DOHH2 (cell line): ENCODE data around the gene OR2M5.

Source experiments
- CTCF ChIP-seq: fragments of 200-600 bp; sonication (generic); IDR thresholded peaks from one replicate; pipeline ENCODE4 v1.5.1; 2014; ENCODE audit warnings: antibody characterized with exemption, mild to moderate bottlenecking, low read depth, low read length; ENCODE audit not compliant: poor library complexity, severe bottlenecking
- EZH2phosphoT487 ChIP-seq: fragments of 200-600 bp; sonication (generic); IDR thresholded peaks from 2 replicates; pipeline ENCODE4 v1.6.1; 2017; ENCODE audit warnings: borderline replicate concordance, mild to moderate bottlenecking, antibody characterized with exemption, low read length, moderate library complexity, mixed read lengths

GRCh38 chr1:248127653-248128052, 17.3 kb upstream of the OR2M5 start:
- TF ChIP-seq CTCF (no peak), EZH2phosphoT487 (no peak)
